ENCODE results near the gene DSG4.

DSG4 gene

DNA sequence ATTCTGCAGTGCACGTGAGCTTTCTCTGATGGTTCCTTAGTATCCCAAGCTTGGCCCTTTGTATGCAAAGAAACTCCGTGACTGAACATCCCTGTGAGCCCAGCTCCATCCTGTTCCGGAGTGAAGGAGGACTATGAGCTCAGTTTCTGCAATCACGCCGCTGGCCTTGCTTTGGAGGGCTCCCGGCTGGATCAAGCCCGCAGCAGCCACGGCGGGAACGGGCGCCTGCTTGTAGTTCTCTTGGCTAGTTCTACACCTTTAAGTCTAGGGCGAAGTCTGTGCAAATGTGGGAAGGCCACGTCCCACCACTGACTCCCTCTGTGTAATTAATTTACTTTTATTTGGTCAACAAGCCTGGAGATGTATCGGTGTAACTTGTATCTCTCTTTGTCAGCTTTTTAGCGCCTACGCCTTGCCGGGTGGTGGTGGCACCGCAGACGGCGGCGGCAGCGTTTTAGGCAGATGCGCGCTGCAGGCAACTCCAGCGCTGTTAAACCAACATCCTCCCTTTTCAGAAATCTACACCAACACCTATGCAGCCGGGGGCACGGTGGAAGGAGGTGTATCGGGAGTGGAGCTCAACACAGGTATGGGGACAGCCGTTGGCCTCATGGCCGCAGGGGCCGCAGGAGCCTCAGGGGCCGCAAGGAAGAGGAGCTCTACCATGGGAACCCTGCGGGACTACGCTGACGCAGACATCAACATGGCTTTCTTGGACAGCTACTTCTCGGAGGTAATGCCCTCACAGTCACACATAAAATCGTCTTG, 34.3 kb downstream of the DSG4 start:
- DNase-seq, result no peak

DNA sequence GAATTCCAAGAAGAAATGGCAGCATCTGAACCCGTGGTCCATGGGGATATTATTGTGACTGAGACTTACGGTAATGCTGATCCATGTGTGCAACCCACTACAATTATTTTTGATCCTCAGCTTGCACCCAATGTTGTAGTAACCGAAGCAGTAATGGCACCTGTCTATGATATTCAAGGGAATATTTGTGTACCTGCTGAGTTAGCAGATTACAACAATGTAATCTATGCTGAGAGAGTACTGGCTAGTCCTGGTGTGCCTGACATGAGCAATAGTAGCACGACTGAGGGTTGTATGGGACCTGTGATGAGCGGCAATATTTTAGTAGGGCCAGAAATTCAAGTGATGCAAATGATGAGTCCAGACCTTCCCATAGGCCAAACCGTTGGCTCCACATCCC, 36.6 kb downstream of the DSG4 start:
- DNase-seq, result no peak

DNA sequence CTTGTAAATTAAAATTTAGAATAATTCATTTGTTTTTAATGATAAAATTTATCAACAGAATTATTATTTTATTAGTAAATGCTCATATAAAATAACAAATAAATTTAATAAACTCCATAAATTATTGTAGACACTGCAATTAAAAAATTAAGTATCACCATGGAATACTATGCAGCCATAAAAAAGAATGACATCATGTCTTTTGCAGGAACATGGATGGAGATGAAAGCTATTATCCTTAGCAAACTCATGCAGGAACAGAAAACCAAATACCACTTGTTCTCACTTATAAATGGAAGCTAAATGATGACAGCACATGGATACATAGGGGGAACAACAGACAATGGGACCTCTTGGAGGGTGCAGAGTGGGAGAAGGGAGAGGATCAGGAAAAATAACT, 41.3 kb downstream of the DSG4 start:
- DNase-seq, result no peak

DNA sequence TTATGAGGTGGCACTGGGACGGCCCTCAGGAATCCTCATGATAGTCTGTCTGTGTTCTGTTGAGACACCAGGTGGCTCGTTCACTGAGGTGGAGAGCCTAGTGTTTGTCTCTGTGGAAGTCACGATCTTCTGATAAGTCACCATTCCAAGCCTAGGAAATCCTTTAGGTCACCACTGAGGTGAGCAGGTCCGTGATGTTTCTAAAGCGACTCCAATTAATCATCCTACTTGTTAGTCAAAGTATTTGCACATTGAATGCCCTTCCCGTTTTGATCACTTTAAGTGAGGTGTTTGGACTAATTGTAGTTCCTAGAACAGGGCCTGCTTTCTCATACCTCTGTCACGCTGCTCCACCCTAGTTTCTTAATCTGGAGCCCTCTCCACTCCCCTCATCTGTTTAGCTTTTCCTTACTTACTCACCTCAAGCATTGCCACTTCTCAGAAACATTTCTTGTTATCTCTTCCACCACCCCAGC, 42.9 kb downstream of the DSG4 start:
- no peak for DNase-seq

DNA sequence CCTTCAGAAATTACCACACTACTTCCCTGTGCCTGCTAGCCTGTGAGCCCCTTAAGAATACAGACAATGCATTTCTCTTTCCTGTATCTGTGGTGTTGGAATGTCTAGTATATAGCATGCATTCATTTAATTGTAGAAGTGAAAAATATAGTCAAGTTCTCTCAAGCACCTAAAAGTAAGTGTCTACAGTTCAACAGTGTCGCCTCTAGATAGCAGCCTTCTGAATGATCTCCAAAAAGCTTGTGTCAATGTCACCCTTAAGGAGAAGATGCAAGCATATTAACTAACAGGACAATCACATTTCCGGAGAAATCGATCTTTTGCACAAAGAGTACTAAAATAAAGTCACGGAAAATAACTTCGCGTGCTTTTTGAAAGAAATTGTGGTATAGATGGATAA, 43.5 kb downstream of the DSG4 start:
- DNase-seq, result no peak

DNA sequence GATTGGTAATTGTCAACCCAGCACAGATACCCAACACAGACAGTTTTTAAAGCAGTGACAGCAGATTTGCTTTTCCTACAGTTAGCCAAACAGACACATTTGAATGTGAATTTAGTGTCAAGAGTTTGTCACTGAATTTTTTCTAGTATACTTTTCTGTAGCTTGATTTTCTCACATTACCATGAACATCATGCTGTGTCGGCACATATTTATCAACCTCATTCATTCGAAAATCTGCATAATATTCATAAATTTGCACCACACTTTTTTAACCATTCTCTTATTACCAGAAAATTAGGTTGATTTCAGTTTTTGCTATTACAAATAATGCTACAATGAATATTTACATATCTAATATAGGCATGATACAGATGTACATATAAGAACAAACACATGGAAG, 43.9 kb downstream of the DSG4 start:
- DNase-seq, result no peak

DNA sequence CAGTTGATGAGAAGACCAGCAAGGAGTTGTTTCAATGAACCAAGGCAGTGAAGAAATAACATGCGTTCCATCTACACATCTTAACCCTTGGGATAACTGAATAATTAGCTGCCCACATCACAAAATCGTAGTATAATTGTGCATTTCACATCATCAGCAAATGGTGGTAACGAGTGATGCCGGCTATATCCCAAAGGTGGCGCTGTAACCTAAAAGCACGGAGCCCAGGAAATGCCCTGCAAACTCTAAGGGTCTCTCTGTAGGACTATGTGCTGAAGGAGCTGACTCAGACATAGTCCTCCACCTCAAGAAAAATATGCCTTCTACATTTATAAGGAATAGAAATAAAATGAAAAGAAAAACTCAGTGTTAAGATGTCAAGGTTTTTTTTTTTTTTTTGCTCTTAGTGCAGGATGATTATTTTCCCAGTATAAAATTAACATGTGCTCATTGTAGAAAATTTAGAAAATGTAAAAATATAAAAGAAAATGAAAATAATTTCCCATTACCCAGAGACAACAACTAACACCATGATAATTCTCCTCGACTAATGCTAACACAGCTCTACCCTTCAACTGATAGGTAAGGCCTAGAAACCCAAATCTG, 47.9 kb downstream of the DSG4 start:
- peak; percentile 9 to 25 for DNase-seq

DNA sequence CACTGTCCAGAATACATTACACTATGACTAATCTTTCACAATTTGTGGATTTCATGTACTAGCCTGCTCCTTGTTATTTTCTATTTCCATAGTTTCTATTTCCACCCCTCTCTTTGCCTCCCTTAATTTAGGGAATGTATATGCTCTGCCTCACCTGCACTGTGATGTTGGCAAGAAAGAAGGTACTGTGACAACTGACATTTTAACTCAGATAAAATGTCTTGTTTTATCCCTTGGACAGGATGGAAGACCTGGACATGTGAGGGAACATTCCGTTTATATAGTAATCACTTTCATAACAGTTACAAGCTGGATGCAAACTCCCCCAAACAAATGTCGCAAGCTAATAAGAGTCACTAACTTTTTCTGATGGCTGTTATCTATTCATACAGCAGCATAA, 49.4 kb downstream of the DSG4 start:
- DNase-seq, result no peak

DNA sequence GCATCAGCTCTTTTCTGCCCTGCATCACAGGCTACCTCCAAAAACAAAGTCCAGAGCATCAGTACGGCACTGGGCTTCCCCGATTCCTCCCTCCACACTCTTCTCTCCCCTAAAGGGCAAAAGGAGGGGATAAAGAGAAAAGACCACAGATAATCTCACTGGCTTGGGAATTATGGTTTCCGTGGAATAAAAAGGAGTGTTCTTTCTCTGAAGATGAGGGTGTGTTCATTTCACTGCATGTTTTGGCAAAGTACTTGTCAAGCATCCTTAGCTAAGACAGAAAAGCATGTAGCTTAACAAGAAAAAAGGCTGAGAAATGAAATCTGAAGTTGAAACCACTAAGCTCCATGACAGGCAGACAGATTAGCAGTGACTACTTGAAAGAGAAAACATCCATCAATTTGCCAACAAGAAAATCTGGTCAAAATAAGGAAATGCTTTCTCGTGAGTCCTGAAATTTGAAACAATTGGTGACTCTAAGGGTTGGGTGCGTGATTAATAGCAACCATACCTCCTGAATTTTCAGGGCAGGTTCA, 50.4 kb downstream of the DSG4 start:
- DNase-seq, result no peak

DNA sequence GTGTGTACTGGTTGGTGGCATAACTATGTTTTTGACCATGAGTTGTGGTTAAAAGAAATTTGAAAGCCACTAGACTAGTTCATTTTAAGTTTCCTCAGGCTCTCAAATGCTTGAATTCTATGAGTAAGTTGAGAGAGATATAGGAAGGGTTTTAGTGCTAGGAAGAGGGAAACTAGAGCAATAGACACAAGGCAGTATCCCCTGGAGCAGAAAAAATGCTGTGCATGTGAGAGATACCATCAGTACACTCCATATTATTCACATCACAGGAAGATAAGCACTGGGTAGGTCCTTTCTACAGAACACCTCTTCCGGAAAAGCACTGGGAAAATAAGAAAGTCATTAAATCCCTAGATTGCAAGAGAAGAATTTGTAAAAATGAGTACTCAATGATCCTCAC, 51.6 kb downstream of the DSG4 start:
- DNase-seq, result no peak

DNA sequence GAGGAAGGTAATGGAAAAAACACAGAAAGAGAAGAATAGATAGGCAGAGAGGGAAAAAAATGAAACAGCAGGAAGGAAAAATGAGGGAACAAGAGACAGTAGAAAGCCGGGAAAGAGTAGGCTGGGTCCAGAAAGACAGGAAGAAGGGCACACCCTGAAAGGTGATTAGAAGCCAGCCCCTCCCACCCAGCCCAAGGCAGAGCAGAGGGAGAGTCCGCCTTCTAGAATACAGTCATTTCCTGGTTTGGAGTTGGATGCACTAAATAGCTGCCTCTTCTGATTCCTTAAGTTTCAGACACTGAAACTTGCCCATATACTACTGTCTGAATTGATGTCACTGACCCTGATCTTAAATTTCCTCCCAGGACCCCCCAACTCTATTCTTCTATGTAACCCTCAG, 53.0 kb downstream of the DSG4 start:
- DNase-seq, result no peak

DNA sequence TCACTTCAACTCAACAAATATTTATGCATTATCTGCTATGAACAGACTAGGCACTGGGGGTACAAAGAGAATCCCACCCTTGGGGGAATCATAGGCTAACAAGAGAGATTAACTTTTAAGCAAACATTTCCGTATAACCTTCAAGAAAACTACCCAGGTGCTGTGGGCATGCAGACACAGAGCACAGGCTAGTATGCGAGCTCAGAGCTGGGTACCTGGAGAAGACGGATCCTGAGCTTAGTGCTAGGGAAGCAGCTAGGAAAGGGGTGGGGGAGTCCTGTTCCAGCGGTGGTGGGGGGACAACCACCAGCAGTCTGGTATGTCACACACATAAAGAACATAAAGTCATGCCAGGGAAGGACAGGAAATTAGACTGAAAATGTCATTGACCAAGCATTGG, 53.5 kb downstream of the DSG4 start:
- DNase-seq, result no peak

DNA sequence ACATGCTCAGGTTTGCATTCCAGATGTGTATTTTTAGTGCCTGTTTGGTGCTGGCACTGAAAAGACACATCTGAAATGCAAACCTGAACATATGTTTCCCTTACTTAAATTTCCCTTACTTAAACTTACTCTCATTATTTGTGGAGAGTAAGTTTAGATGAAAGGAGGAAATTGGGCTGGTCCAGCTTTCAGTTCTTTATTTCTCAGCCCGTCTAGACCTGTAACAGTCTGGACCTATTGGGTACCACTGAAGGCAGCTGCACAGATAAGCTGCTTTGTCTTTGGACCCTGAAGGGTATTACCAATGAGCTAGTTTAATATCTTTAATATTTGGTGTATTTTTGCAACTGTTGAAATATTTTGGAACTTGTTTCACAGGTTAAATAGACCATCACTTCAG, 54.0 kb downstream of the DSG4 start:
- DNase-seq, result no peak

DNA sequence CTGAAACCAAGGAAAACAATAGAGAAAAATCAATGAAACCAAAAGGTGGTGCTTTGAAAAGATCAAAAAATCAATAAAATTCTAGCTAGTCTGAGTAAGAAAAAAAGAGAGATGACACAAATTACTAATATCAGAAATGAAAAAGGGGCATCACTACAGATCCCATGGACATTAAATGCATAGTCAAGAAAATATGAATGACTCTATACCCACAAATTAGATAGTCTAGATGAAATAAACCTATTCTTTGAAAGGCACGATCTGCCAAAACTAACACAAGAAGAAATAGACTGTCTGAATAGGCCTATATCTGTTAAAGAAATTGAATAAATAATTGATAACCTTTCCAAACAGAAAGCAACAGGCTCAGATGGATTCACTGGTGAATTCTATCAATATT, 55.7 kb downstream of the DSG4 start:
- DNase-seq, result no peak

DNA sequence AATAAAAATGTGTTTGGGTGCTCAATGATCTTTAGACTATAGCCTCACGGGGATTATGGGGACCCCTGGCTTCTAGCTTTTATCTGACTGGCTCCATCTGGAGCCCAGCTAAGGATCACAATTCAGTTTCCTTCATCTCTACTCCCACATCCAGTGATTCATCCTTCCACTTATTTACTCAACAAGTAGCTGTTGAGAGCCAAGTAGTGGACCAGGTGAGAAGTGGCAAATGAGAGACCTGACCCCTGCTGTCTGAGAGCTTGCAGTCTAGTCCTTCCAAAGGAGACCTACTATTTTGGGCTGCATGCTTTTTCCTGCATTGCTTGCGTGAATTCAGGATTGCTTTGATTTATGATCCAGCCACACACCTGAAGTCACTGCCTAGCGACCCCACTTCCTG, 60.2 kb downstream of the DSG4 start:
- no peak for DNase-seq

DNA sequence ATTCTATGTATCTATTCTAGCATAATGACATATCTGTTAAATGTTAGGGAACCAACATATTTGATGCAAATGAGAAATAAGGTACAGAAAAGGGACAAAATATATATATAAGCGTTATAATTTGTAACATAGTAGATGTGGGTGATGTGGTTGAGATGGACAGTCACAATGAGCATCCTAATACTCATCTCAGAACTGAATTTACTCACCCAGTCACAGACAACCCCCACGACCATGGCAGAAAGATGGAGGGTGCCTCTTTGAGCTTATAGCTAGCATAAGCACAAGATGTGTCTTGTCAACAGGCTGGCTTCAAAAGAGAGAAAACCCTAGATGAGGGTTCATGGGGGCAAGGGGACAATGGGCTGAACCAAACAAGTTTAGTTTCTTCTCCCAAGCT, 61.8 kb downstream of the DSG4 start:
- no peak for DNase-seq

DNA sequence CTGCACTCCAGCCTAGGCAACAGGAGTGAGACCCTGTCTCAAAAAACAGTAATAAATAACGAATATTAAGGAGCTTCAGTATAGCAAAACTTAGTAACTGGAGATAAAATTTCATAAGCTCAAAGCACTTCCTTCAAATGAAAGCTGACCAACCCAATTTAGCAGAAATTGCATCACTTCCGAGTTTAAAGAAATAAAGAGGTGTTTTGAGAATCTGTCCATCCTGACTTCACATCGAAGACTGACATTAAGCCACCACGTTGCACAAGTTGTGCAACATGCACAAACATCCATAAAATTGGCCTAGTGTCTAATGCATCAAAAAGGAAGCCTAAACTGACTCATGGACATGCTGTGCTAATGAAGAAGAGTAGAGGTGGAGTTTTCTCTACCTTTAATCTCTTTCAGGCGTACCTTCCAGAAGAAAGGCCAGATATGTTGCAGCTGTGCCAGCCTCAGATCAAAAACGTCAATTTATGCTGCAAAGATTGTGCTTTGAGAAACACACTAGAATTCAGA, 63.3 kb downstream of the DSG4 start:
- DNase-seq, result peak; percentile 1 to 42

DNA sequence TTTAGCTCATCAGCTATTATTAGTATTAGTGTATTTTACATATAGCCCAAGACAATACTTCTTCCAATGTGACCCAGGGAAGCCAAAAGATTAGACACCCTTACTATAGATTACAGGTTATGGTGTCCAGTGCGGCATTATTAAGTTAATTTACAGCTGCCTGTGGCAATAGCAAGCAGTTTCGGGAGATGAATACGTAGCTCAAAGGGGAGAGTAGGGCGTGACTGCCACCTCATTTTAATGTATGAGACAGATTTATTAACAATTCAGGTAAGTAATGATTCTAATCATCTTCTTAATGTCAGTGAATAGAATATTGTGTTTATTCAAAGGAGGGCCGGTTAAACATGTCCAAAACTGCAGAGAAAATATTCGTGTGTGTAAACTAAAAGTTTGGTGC, 64.2 kb downstream of the DSG4 start:
- no peak for DNase-seq

DNA sequence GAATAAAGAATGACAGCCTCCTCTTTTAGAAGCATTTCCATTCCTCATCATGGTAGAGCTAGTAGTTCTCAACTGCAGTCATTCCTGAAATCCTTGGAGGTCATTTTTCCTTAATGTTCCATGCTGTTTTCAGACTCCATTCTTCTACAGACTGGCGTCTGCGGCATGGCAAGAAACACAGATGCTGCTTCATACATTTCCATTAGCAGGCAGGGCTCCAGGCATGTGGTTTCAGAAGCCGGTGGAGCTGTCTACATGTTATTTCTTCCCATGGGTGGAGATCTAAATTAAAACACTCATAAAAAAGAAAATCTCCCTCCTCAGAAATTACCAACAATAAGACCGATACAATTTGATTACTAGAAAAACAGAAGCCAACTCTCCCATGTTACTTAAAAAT, 64.9 kb downstream of the DSG4 start:
- no peak for DNase-seq

DNA sequence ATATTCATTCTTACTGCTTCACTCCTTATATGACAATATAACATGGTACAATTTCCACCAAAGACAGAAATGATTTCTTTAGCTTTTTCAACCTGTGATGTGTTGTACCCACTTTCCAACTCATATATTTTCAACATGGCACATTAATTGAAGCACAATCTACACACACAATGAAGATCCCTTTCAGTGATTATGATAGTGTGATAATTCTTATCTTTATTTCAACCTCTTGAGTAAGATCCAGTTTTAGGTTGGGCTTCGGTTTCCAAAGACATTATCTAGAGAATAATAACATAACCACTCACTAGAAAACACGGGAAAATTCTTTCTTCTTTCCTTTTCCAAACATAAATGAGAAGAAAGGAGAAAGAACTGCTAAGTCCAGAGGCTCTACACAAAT, 67.6 kb downstream of the DSG4 start:
- no peak for DNase-seq

DNA sequence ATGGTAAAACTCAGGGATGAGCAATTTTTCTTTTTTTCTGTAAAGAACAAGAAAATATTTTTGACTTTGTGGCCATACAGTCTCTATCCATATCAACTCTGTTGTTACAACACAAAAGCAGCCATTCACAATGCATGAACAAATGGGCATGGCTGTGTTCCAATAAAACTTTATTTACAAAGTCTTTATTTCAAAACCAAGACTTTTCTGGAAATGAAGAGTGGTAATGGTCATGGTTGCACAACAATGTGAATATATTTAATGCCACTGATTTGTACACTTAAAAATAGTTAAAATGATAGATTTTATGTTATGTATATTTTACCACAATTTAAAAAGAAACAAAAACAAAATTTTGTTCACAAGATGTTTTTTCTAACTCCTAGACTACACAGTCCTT, 69.3 kb downstream of the DSG4 start:
- no peak for DNase-seq

DNA sequence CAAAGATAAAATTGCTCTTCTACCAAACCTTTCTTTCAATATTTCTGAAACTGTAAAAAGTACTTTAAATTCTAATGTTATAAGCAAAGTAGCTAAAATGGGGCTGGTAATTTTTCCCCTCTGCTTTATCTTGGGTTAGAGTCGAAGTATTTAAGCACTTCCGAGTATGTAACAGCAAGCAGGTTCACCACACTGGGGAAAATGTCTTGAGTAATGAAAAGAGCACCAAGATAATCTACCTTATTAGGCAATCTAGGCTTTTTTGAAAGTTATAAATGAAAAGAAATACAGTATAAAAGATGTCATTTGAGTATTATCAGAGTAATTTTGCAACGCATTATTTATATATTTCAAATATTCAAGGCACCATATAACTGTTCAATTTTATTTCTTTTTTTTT, 70.3 kb downstream of the DSG4 start:
- DNase-seq, result no peak

DNA sequence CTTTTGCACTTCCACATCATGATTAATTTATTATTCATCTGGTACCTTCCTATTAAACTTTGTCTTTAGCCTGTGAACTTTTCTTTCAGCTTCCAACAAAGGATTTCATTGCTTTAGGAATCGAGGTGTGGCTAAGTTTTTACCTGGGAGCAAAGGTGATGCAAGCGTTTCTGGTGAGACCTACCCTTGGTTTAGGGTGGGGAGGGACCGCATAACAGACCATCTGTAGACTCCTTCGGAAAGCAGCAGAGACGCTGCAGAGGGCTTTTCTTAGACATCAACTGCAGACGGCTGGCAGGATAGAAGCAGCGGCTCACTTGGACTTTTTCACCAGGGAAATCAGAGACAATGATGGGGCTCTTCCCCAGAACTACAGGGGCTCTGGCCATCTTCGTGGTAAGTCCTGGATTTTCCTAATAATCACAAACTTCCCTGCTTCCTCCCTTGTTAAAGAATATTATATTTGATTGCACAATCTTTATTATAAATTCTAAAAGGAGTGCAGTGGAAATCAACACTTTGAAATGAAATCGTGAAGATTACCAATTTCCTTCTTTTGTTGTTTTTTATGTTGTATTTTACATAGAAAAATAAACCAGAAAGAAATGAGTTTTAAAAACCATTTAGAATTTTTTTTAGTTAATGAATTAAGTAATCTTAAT, 71.1 kb downstream of the DSG4 start, which contains the start of gene DSG3:
Gene DSG3 (plus strand): TSS at position 212 of the 662 bp plus-strand sequence. CDS start 137 bp downstream, at position 349.
- DNase-seq, result no peak

DNA sequence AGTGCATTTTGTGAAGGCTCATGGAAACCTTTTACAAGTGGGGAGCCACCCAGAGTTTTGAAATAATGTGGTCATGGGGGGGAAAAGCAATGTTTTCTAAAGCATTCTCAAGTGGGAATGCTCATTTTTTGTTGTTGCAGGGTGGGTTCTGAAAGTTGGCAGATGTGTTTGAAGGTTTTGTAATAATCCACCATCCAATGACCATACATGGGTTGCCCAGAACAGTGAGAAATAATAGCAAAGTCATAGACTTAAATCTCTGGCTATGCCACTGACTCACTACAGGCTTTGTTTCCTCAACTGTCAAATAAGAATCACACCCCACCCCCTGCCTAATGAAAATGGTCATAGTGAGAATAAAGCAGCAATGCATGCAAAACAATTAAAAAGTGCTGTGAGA, 73.8 kb downstream of the DSG4 start:
- no peak for DNase-seq

Data from inflammatory macrophage (primary cell).